OCI-LY3 (cell line): ENCODE data around the gene EMC1.

ENCODE experiments used
- EZH2phosphoT487 ChIP-seq: fragments of 200-600 bp; shearing (Covaris generic); IDR thresholded peaks from 2 replicates; pipeline ENCODE4 v1.6.1; 2018; ENCODE audit warnings: antibody characterized with exemption, mixed run types, low read depth
- TF ChIP-seq, protein P1 (sequence below): fragments of 200-600, 300-600 bp; sonication (generic); IDR thresholded peaks from 2 replicates; pipeline ENCODE4 v1.5.1; 2014; ENCODE audit warnings: antibody characterized with exemption, low read length, low read depth

- TF ChIP-seq, protein P1, sequence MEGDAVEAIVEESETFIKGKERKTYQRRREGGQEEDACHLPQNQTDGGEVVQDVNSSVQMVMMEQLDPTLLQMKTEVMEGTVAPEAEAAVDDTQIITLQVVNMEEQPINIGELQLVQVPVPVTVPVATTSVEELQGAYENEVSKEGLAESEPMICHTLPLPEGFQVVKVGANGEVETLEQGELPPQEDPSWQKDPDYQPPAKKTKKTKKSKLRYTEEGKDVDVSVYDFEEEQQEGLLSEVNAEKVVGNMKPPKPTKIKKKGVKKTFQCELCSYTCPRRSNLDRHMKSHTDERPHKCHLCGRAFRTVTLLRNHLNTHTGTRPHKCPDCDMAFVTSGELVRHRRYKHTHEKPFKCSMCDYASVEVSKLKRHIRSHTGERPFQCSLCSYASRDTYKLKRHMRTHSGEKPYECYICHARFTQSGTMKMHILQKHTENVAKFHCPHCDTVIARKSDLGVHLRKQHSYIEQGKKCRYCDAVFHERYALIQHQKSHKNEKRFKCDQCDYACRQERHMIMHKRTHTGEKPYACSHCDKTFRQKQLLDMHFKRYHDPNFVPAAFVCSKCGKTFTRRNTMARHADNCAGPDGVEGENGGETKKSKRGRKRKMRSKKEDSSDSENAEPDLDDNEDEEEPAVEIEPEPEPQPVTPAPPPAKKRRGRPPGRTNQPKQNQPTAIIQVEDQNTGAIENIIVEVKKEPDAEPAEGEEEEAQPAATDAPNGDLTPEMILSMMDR, result no peak
- no peak for TF ChIP-seq EZH2phosphoT487
These were observed 17.1 kb upstream of the EMC1 start for GRCh38 chr1:19268445-19268844.
